Measurements from ENCODE around the gene NSFL1C.
"Not testable (repeated sequence)": the region's sequence is repeated elsewhere in the genome, so short reads cannot be mapped to it uniquely, and the experiment has no call there.

NSFL1C gene

GRCh38 chr20:1427457-1428054 is 39.1 kb downstream of the NSFL1C start:
- DNase-seq (ENCODE audit: insufficient read length, low spot score) (no peak), FAIRE-seq (no peak)

- no peak for DNase-seq (ENCODE audit: insufficient read length, low spot score)
- no peak for FAIRE-seq
Measured at GRCh38 chr20:1426231-1426849, 40.3 kb downstream of the NSFL1C start.

- no peak for FAIRE-seq
Measured at GRCh38 chr20:1424336-1424735, 42.3 kb downstream of the NSFL1C start.

GRCh38 chr20:1423625-1424106 is 43.0 kb downstream of the NSFL1C start:
- no peak for FAIRE-seq
- DNase-seq (ENCODE audit: insufficient read length, low spot score) = no peak

More at GRCh38 chr20:1424336-1424735, 42.3 kb downstream of the NSFL1C start:
- no peak for DNase-seq (ENCODE audit: insufficient read length, low spot score)

GRCh38 chr20:1423206-1423605 is 43.4 kb downstream of the NSFL1C start:
- no peak for FAIRE-seq
- no peak for DNase-seq (ENCODE audit: insufficient read length, low spot score)

- no peak for FAIRE-seq
- DNase-seq (ENCODE audit: insufficient read length, low spot score) = no peak
Measured at GRCh38 chr20:1422753-1423152, 43.9 kb downstream of the NSFL1C start.

- DNase-seq (ENCODE audit: insufficient read length, low spot score) = no peak
- no peak for FAIRE-seq
Measured at GRCh38 chr20:1420066-1420465, 46.6 kb downstream of the NSFL1C start.

GRCh38 chr20:1418350-1418749 is 48.3 kb downstream of the NSFL1C start:
- DNase-seq (ENCODE audit: insufficient read length, low spot score) (no peak), FAIRE-seq (no peak)

GRCh38 chr20:1417790-1418189 is 48.9 kb downstream of the NSFL1C start:
- FAIRE-seq = no peak
- DNase-seq (ENCODE audit: insufficient read length, low spot score) = no peak

- FAIRE-seq (peak; percentile 83), DNase-seq (ENCODE audit: insufficient read length, low spot score) (peak; percentile 49)
Measured at GRCh38 chr20:1417273-1417672, 49.4 kb downstream of the NSFL1C start.

- DNase-seq (ENCODE audit: insufficient read length, low spot score) (peak; percentile 92), FAIRE-seq (peak; percentile 52)
Measured at GRCh38 chr20:1415667-1416468, 50.8 kb downstream of the NSFL1C start.

- FAIRE-seq = no peak
- no peak for DNase-seq (ENCODE audit: insufficient read length, low spot score)
Measured at GRCh38 chr20:1414982-1415381, 51.7 kb downstream of the NSFL1C start.

- DNase-seq (ENCODE audit: insufficient read length, low spot score) = no peak
- FAIRE-seq = no peak
Measured at GRCh38 chr20:1405801-1406200, 60.8 kb downstream of the NSFL1C start.

- FAIRE-seq (no peak), DNase-seq (ENCODE audit: insufficient read length, low spot score) (no peak)
Measured at GRCh38 chr20:1403624-1404023, 63.0 kb downstream of the NSFL1C start.

GRCh38 chr20:1402149-1402548 is 64.5 kb downstream of the NSFL1C start:
- DNase-seq (ENCODE audit: insufficient read length, low spot score) (no peak), FAIRE-seq (no peak)

- FAIRE-seq = no peak
- DNase-seq (ENCODE audit: insufficient read length, low spot score) = no peak
Measured at GRCh38 chr20:1401451-1401907, 65.2 kb downstream of the NSFL1C start.

- not testable (repeated sequence) for DNase-seq (ENCODE audit: insufficient read length, low spot score); FAIRE-seq
Measured at GRCh38 chr20:1399678-1400366, 66.8 kb downstream of the NSFL1C start.

GRCh38 chr20:1398185-1398584 is 68.5 kb downstream of the NSFL1C start:
- DNase-seq (ENCODE audit: insufficient read length, low spot score); FAIRE-seq: not testable (repeated sequence)

- no peak for DNase-seq (ENCODE audit: insufficient read length, low spot score)
- no peak for FAIRE-seq
Measured at GRCh38 chr20:1397710-1398109, 68.9 kb downstream of the NSFL1C start.

GRCh38 chr20:1396702-1397101 is 69.9 kb downstream of the NSFL1C start:
- DNase-seq (ENCODE audit: insufficient read length, low spot score) (no peak), FAIRE-seq (no peak)

- FAIRE-seq = no peak
- DNase-seq (ENCODE audit: insufficient read length, low spot score) = no peak
Measured at GRCh38 chr20:1396264-1396663, 70.4 kb downstream of the NSFL1C start.

Measured in HTR-8/SVneo (cell line).